ENCODE data around the gene XYLB.

Gene XYLB

GRCh38 chr3:38361496-38361895 is 14.9 kb downstream of the XYLB start:
- DNase-seq (ENCODE audit: low read depth in 1 of 2, low spot score in 1 of 2), result no peak

- no peak for DNase-seq (ENCODE audit: low read depth in 1 of 2, low spot score in 1 of 2)
Observed at GRCh38 chr3:38362825-38363224, 16.2 kb downstream of the XYLB start.

GRCh38 chr3:38364721-38365400 is 18.3 kb downstream of the XYLB start:
- DNase-seq (ENCODE audit: low read depth in 1 of 2, low spot score in 1 of 2), result no peak

- no peak for DNase-seq (ENCODE audit: low read depth in 1 of 2, low spot score in 1 of 2)
Observed at GRCh38 chr3:38365469-38366062, 19.0 kb downstream of the XYLB start.

- DNase-seq (ENCODE audit: low read depth in 1 of 2, low spot score in 1 of 2), result no peak
Observed at GRCh38 chr3:38366082-38366481, 19.5 kb downstream of the XYLB start.

GRCh38 chr3:38367779-38368178 is 21.2 kb downstream of the XYLB start:
- DNase-seq (ENCODE audit: low read depth in 1 of 2, low spot score in 1 of 2), result no peak

GRCh38 chr3:38368238-38368637 is 21.7 kb downstream of the XYLB start:
- DNase-seq (ENCODE audit: low read depth in 1 of 2, low spot score in 1 of 2), result no peak

GRCh38 chr3:38369186-38369585 is 22.6 kb downstream of the XYLB start:
- DNase-seq (ENCODE audit: low read depth in 1 of 2, low spot score in 1 of 2), result no peak

- no peak for DNase-seq (ENCODE audit: low read depth in 1 of 2, low spot score in 1 of 2)
Observed at GRCh38 chr3:38370149-38370548, 23.6 kb downstream of the XYLB start.

- DNase-seq (ENCODE audit: low read depth in 1 of 2, low spot score in 1 of 2), result no peak
Observed at GRCh38 chr3:38370861-38371260, 24.3 kb downstream of the XYLB start.

GRCh38 chr3:38371541-38372213 is 25.1 kb downstream of the XYLB start:
- DNase-seq (ENCODE audit: low read depth in 1 of 2, low spot score in 1 of 2), result no peak

GRCh38 chr3:38372214-38372601 is 25.6 kb downstream of the XYLB start:
- no peak for DNase-seq (ENCODE audit: low read depth in 1 of 2, low spot score in 1 of 2)

- no peak for DNase-seq (ENCODE audit: low read depth in 1 of 2, low spot score in 1 of 2)
Observed at GRCh38 chr3:38374221-38374620, 27.6 kb downstream of the XYLB start.

GRCh38 chr3:38375072-38375471 is 28.5 kb downstream of the XYLB start:
- DNase-seq (ENCODE audit: low read depth in 1 of 2, low spot score in 1 of 2), result no peak

GRCh38 chr3:38375488-38376097 is 29.0 kb downstream of the XYLB start:
- no peak for DNase-seq (ENCODE audit: low read depth in 1 of 2, low spot score in 1 of 2)

GRCh38 chr3:38376098-38376816 is 29.7 kb downstream of the XYLB start:
- DNase-seq (ENCODE audit: low read depth in 1 of 2, low spot score in 1 of 2), result no peak

- no peak for DNase-seq (ENCODE audit: low read depth in 1 of 2, low spot score in 1 of 2)
Observed at GRCh38 chr3:38379201-38379770, 32.7 kb downstream of the XYLB start.

GRCh38 chr3:38382506-38383080 is 36.0 kb downstream of the XYLB start:
- DNase-seq (ENCODE audit: low read depth in 1 of 2, low spot score in 1 of 2), result no peak

- DNase-seq (ENCODE audit: low read depth in 1 of 2, low spot score in 1 of 2), result no peak
Observed at GRCh38 chr3:38383156-38383875, 36.7 kb downstream of the XYLB start.

All from stimulated activated CD4-positive, alpha-beta T cell treated with anti-CD3 and anti-CD28 coated beads, Interleukin-15, amount 100 ng/mL, for 1 hour (primary cell).